Hepatocyte (in vitro differentiated cells): ENCODE results near the gene POLD4. TPM values are rescaled to one million over a fixed set of nuclear protein-coding genes. Genes with fewer than 3 reads are reported as not detected.
"Not testable (repeated sequence)": the region's sequence is repeated elsewhere in the genome, so short reads cannot be mapped to it uniquely, and the experiment has no call there.

ENCODE experiments used
- DNase-seq: peaks from one replicate; pipeline ENCODE4 v3.0.0-alpha.2; 2016; ENCODE audit warnings: low spot score
- H2AFZ ChIP-seq: fragments of 200-600 bp; sonication (generic); 2 replicates; pipeline ENCODE4 v1.6.0; 2016; ENCODE audit warnings: antibody characterized with exemption, mild to moderate bottlenecking
- H3K27ac ChIP-seq: fragments of 200-600 bp; sonication (generic); 2 replicates; pipeline ENCODE4 v1.5.1; 2016; ENCODE audit warnings: mild to moderate bottlenecking
- H3K27me3 ChIP-seq: fragments of 200-600 bp; sonication (generic); 2 replicates; pipeline ENCODE4 v1.6.1; 2016
- H3K36me3 ChIP-seq: fragments of 200-600 bp; sonication (generic); replicated peaks from 2 replicates; pipeline ENCODE4 v1.5.1; 2016; ENCODE audit warnings: low read depth; ENCODE audit not compliant: insufficient read depth
- H3K4me1 ChIP-seq: fragments of 200-600 bp; sonication (generic); 2 replicates; pipeline ENCODE4 v1.5.1; 2016; ENCODE audit warnings: mild to moderate bottlenecking, moderate library complexity; ENCODE audit not compliant: insufficient read depth
- H3K4me2 ChIP-seq: fragments of 200-600 bp; sonication (generic); 2 replicates; pipeline ENCODE4 v1.6.0; 2016
- H3K4me3 ChIP-seq: fragments of 200-600 bp; sonication (generic); 2 replicates; pipeline ENCODE4 v1.5.1; 2016; ENCODE audit warnings: mild to moderate bottlenecking
- H3K79me2 ChIP-seq: fragments of 200-600 bp; sonication (generic); 2 replicates; pipeline ENCODE4 v1.6.0; 2017; ENCODE audit warnings: mild to moderate bottlenecking
- H3K9me2 ChIP-seq: fragments of 200-600 bp; sonication (generic); replicated peaks from 2 replicates; pipeline ENCODE4 v1.6.0; 2017; ENCODE audit warnings: mild to moderate bottlenecking; ENCODE audit not compliant: insufficient read depth
- H3K9me3 ChIP-seq: fragments of 200-600 bp; sonication (generic); 2 replicates; pipeline ENCODE4 v1.5.1; 2016; ENCODE audit warnings: low read depth, mild to moderate bottlenecking
- H4K20me1 ChIP-seq: fragments of 200-600 bp; sonication (generic); 2 replicates; pipeline ENCODE4 v1.6.0; 2016; ENCODE audit warnings: mild to moderate bottlenecking; ENCODE audit not compliant: insufficient read depth, poor library complexity, severe bottlenecking
- EZH2 ChIP-seq: fragments of 200-600 bp; sonication (generic); IDR thresholded peaks from 2 replicates; pipeline ENCODE4 v1.6.1; 2016; ENCODE audit warnings: antibody characterized with exemption, mild to moderate bottlenecking, borderline replicate concordance
- EZH2phosphoT487 ChIP-seq: fragments of 200-600 bp; sonication (generic); IDR thresholded peaks from one replicate; pipeline ENCODE4 v1.6.1; 2018; ENCODE audit warnings: antibody characterized with exemption, mild to moderate bottlenecking, low read depth, moderate library complexity; ENCODE audit not compliant: unreplicated experiment, severe bottlenecking
- WGBS: methylation state at CpG from one replicate; pipeline ENCODE4 v1.1.6; 2016; ENCODE audit warnings: low lambda C conversion rate; ENCODE audit errors: missing lambda C conversion rate; 5-methylcytosine and 5-hydroxymethylcytosine counted together
- polyA plus RNA-seq: library from polyadenylated mRNA; unstranded; fragments of >200 nt; fragmentation: Nextera tagmentation; extraction: Ambion mirVana; gene quantifications from 2 replicates; pipeline ENCODE4 v1.2.1, GENCODE V29; 2016
- total RNA-seq: library from RNA; depleted of rRNA; stranded (reverse); fragments of >200 nt; gene quantifications from 2 replicates; pipeline ENCODE4 v1.2.3, GENCODE V29; 2014
- TF ChIP-seq, protein P1 (sequence below): fragments of 200-600 bp; sonication (generic); IDR thresholded peaks from 2 replicates; pipeline ENCODE4 v1.5.1; 2016; ENCODE audit warnings: antibody characterized with exemption, mild to moderate bottlenecking; ENCODE audit not compliant: poor library complexity

The POLD4 gene
- total RNA-seq (69.8 and 74.4 TPM in 2 replicates), polyA plus RNA-seq (97.4 and 117 TPM in 2 replicates)

DNA sequence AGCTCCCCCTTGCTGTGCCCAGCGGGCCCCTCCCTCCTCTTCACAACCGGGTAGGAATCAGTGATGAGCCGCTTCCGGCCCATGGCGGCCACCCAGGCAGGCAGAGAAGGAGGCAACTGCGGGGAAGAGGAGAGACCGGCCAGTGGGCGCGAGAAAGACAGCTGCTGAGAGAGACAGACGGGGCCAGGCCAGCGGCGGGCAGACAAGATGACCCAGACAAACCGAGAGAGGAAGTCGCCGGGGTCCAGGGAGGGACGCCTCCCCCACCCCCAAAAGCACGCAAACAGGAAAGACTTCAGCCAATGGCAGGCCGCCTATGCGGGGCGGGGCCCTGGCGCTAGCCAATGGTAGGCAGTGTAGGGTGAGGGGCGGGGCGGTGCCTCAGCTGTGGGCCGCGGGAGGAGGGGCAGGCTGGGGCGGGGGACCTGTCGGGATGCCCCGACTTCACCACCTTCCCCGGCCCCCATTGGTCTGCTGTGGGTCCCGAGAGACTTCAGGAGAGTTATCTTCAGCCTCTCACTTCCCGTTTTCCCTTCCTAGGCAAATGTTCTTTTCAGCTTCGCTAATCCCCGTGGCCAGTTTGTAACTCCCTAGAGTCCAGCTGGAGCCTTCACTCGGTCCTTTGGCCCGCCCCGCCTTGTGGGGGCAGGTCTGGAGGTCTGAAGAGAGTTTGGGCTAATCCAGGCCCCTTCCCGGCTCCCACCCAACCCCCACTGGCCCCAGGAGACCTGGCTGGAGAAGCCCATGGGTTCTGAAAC, at the start of gene POLD4:
TSS of gene POLD4 (minus strand) at position 230 of the 758 bp plus-strand sequence. CDS start at position 83, 147 bp downstream.
- TF ChIP-seq, protein P1, sequence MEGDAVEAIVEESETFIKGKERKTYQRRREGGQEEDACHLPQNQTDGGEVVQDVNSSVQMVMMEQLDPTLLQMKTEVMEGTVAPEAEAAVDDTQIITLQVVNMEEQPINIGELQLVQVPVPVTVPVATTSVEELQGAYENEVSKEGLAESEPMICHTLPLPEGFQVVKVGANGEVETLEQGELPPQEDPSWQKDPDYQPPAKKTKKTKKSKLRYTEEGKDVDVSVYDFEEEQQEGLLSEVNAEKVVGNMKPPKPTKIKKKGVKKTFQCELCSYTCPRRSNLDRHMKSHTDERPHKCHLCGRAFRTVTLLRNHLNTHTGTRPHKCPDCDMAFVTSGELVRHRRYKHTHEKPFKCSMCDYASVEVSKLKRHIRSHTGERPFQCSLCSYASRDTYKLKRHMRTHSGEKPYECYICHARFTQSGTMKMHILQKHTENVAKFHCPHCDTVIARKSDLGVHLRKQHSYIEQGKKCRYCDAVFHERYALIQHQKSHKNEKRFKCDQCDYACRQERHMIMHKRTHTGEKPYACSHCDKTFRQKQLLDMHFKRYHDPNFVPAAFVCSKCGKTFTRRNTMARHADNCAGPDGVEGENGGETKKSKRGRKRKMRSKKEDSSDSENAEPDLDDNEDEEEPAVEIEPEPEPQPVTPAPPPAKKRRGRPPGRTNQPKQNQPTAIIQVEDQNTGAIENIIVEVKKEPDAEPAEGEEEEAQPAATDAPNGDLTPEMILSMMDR, result no peak
- TF ChIP-seq EZH2phosphoT487 (no peak), EZH2 (no peak)
- peaks cover 52% of the 10 kb centered on the region for H3K4me1 ChIP-seq
- peak within 1 kb of the TSS; percentile 99 for H3K27ac ChIP-seq
- H3K9me2 ChIP-seq, result no peaks in the 10 kb centered on the region
- H3K79me2 ChIP-seq, result peaks cover 20% of the 10 kb centered on the region
- under 1% methylated on average over 22 of the region's 37 CpGs for WGBS
- H3K4me2 ChIP-seq, result peak within 1 kb of the TSS; percentile 92
- no peaks in the 10 kb centered on the region for H3K36me3 ChIP-seq
- H3K9me3 ChIP-seq, result no peaks in the 10 kb centered on the region
- H3K4me3 ChIP-seq, result peak within 1 kb of the TSS; percentile 50
- H4K20me1 ChIP-seq, result no peaks in the 10 kb centered on the region
- peak within 1 kb of the TSS; percentile 25 for H2AFZ ChIP-seq
- peak; percentile 99 for DNase-seq
- H3K27me3 ChIP-seq, result no peaks in the 10 kb centered on the region

DNA sequence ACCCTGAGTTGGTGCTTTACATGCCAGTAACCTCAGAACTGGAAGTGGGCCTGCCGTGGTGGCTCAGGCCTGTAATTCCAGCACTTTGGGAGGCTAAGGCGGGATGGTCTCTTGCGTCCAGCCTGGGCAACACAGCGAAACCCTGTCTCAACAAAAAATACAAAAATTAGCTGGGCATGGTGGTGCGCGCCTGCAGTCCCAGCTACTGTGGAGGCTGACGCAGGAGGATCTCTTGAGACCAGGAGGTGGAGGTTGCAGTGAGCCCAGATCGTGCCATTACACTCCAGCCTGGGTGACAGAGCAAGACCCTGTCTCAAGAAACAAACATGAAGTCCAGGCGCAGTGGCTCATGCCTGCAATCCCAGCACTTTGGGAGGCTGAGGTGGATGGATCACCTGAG, 49.7 kb upstream of the POLD4 start:
- Histone ChIP-seq H3K4me1 (peaks cover 15% of the 10 kb centered on the region), H3K79me2 (peaks cover 23% of the 10 kb centered on the region), H4K20me1 (peaks cover 11% of the 10 kb centered on the region)
- H3K9me2 ChIP-seq, H3K36me3 ChIP-seq, H3K9me3 ChIP-seq, H3K4me2 ChIP-seq, H3K27ac ChIP-seq, H3K27me3 ChIP-seq, H3K4me3 ChIP-seq, DNase-seq, H2AFZ ChIP-seq: not testable (repeated sequence)
- WGBS, result 99% methylated on average over 9 of the region's 9 CpGs

DNA sequence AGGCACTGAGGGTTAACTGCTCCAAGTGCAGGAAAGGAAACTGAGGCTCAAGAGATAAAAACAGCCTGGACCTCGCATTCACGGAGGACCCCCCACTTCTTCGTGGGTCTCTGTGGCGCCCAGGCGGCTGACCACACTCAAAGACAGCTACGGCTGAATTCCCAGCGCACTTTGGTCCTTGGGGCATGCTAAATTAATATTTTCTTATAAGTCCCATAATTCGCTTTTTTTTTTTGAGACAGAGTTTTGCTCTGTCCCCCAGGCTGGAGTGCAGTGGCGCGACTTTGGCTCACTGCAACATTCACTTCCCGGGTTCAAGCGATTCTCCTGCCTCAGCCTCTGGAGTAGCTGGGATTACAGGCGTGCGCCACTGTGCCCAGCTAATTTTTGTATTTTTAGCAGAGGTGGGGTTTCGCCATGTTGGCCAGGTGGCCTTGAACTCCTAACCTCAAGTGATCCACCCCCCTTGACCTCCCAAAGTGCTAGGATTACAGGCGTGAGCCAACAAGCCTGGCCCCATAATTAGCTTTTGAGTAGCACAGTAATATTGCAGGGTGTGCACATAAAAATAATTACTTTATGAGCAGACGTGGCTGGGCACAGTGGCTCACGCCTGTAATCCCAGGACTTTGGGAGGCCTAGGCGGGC, 49.0 kb upstream of the POLD4 start:
- DNase-seq, H3K27me3 ChIP-seq: not testable (repeated sequence)

DNA sequence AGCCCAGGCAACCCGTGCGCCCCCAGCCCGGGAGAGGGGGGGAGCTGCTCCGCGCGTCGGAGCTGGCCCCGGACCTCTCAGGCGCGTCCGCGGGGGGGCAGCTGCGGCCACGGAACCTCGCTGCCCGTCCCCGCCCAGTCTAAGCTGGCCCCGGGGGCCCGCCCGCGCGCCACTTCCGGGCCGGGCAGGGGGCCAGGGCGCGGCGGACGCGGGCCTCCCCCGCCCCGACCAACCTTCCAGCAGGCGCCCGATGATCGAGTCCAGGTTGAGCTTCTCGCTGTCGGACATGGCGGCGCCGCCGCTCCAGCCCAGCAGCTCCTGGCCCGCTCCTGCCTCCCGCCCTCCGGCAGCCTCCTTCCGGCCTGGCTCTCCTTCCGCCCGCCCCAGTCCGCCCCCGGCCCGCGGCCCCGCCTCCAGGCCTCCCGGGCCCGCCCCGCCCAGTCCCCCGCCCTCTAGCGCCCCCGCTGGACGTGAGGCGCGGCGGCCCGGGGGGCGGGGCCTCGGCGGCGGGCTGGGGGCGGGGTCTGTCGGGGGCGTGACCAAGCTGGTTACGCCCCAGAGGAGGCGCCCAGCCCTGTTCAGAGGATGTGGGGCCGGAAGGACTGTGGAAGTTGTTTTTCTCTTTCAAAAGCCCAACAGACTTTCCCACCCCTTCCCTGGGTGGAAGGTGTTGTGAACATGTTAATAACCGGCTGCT, 48.3 kb upstream of the POLD4 start, which contains the start of gene PPP1CA:
TSS of gene PPP1CA (minus strand) at position 364 of the 697 bp plus-strand sequence. CDS start at position 288, 76 bp downstream.
- no peaks in the 10 kb centered on the region for H3K9me3 ChIP-seq
- no peaks in the 10 kb centered on the region for H3K27me3 ChIP-seq
- no peaks in the 10 kb centered on the region for H3K9me2 ChIP-seq
- peak within 1 kb of the TSS; percentile 84 for H2AFZ ChIP-seq
- no peak for TF ChIP-seq EZH2
- TF ChIP-seq, protein P1, result peak; percentile 51
- no peaks in the 10 kb centered on the region for H3K36me3 ChIP-seq
- H3K79me2 ChIP-seq, result peaks cover 23% of the 10 kb centered on the region
- peak within 1 kb of the TSS; percentile 98 for H3K4me3 ChIP-seq
- WGBS, result 7% methylated on average over 10 of the region's 73 CpGs
- DNase-seq, result peak; percentile 96
- H3K4me1 ChIP-seq, result peaks cover 15% of the 10 kb centered on the region
- H3K4me2 ChIP-seq, result peak within 1 kb of the TSS; percentile 94
- peak within 1 kb of the TSS; percentile 97 for H3K27ac ChIP-seq
- peaks cover 11% of the 10 kb centered on the region for H4K20me1 ChIP-seq

More for the DNA sequence above, 49.0 kb upstream of the POLD4 start:
- not testable (repeated sequence) for H3K9me3 ChIP-seq, H3K9me2 ChIP-seq, H3K36me3 ChIP-seq, H3K4me3 ChIP-seq
- 82% methylated on average over 19 of the region's 19 CpGs for WGBS
- H4K20me1 ChIP-seq, result peaks cover 11% of the 10 kb centered on the region
- H3K79me2 ChIP-seq, result peaks cover 23% of the 10 kb centered on the region
- H3K4me2 ChIP-seq, result peak overlapping the region; percentile 80
- peaks cover 15% of the 10 kb centered on the region for H3K4me1 ChIP-seq
- H2AFZ ChIP-seq, result peak overlapping the region; percentile 84
- H3K27ac ChIP-seq, result peak overlapping the region; percentile 96
